ENCODE measurements around the gene USP36. TPM values are rescaled to one million over a fixed set of nuclear protein-coding genes. Genes with fewer than 3 reads are reported as not detected.

Gene USP36
- total and polyA plus RNA-seq, 9 of the 15 experiments (the other 6 are each of a cell fraction or from before 2014, with no cell fraction given), result 6.4 to 72.8 (median 22.5) TPM

- ChIA-PET CTCF (ENCODE audit: low intra/inter-chr PET ratio) (interaction anchor here (0.6 kb wide), 1 partner anchor 296 kb away, joined by 3 read pairs; no protein-coding TSS in a partner anchor), POLR2A (interaction anchor here (0.5 to 1.1 kb wide), 5 partner anchors 13 to 652 kb away, joined by 3 read pairs; no protein-coding TSS in a partner anchor)
- intact Hi-C loops (cut with micrococcal nuclease) (no loop called here), in situ Hi-C loops (cut with MboI) (no loop called here)
- no peaks in the 10 kb centered on the region for H3K9me3 ChIP-seq (replicated peaks; ENCODE audit: control insufficient read depth, insufficient read depth, low read depth, low read length)
- H3K79me2 ChIP-seq (ENCODE audit: control insufficient read depth, insufficient read depth, low read length), result peaks cover 2% of the 10 kb centered on the region; the same call in 1 of the 3 replicates
- peak overlapping the region; percentile 56 for H3K27ac ChIP-seq (ENCODE audit: extremely low read depth, low read depth, low read length)
- no peaks in the 10 kb centered on the region for H3K27me3 ChIP-seq (ENCODE audit: control insufficient read depth in 2 of 2, insufficient read depth in 2 of 2, low read length in 2 of 2)
- H3K9ac ChIP-seq (ENCODE audit: insufficient read depth in 1 of 2, low read depth in 2 of 2, low read length in 2 of 2), result no peak overlapping the region
- WGBS (ENCODE audit: insufficient coverage, low coverage, missing lambda C conversion rate), result 6% methylated on average over 7 of the region's 7 CpGs
- BruUV-seq (replicated peaks), result no TSS peak
- ATAC-seq (peak; percentile 66), DNase-seq (ENCODE audit: extremely low read depth in 1 of 4, low spot score in 3 of 4) (peak in 3 of 4 experiments; percentile 44 to 84 (median 63)), FAIRE-seq (peak; percentile 92)
- H3K4me2 ChIP-seq (ENCODE audit: insufficient read depth, low read length), result peak overlapping the region; percentile 12; the same call in 1 of the 2 replicates
- H3K4me3 ChIP-seq, result no peak overlapping the region
- H3K9me1 ChIP-seq (ENCODE audit: control insufficient read depth, insufficient read depth, low read length), result peaks cover 4% of the 10 kb centered on the region
- H3K4me1 ChIP-seq (replicated peaks in 1 of 2; ENCODE audit: control insufficient read depth in 2 of 2, insufficient read depth in 2 of 2, low read length in 2 of 2), result peaks cover 36 to 44% of the 10 kb centered on the region in 2 experiments
- H3K36me3 ChIP-seq (ENCODE audit: control insufficient read depth, insufficient read depth, low read length), result peaks cover 4% of the 10 kb centered on the region; the same call in 2 of the 3 replicates
- no peaks in the 10 kb centered on the region; the same call in 1 of the 2 replicates for H4K20me1 ChIP-seq (replicated peaks; ENCODE audit: control insufficient read depth, insufficient read depth, low read length)
- H2AFZ ChIP-seq (ENCODE audit: low read depth, low read length), result no peak overlapping the region
- no peak for TF ChIP-seq ZNF592 (IDR thresholded peaks at IDR 0.05)
- no peak for TF ChIP-seq CHD1 (IDR thresholded peaks at IDR 0.05; ENCODE audit: low read length)
- TF ChIP-seq CBX8 (IDR thresholded peaks at IDR 0.05; ENCODE audit: borderline replicate concordance, extremely low read depth, low read depth, low read length, poor library complexity, severe bottlenecking), result no peak
- TF ChIP-seq SAFB (IDR thresholded peaks at IDR 0.05; ENCODE audit: borderline replicate concordance, low read depth, low read length), result no peak
- TF ChIP-seq SFPQ (IDR thresholded peaks at IDR 0.05; ENCODE audit: low read depth, low read length), result no peak
- no peak for TF ChIP-seq TBP (optimal IDR thresholded peaks at IDR 0.05; ENCODE audit: low read depth, low read length)
- peak in 1 of 2 experiments; percentile 62; a peak in 1 of 3 replicates for TF ChIP-seq CBX3 (IDR thresholded peaks at IDR 0.05; ENCODE audit: borderline replicate concordance in 1 of 2, low read length in 2 of 2)
- no peak for TF ChIP-seq PRDM10 (IDR thresholded peaks at IDR 0.05; ENCODE audit: partially characterized antibody)
- no peak for TF ChIP-seq PHB (CRISPR knock-in tag; IDR thresholded peaks at IDR 0.05)
- TF ChIP-seq BRD4 (IDR thresholded peaks at IDR 0.05), result no peak
Measured at GRCh38 chr17:78787444-78787843, 53.2 kb downstream of the USP36 start.

Data from K562 (cell line).